ENCODE measurements around the gene ZYX.
"Not testable (repeated sequence)": the region's sequence is repeated elsewhere in the genome, so short reads cannot be mapped to it uniquely, and the experiment has no call there.

Gene ZYX

GRCh38 chr7:143387156-143387975, 6.2 kb downstream of the ZYX start:
- DNase-seq, result no peak

- no peak for DNase-seq
Measured at GRCh38 chr7:143388051-143388450, 6.9 kb downstream of the ZYX start.

- DNase-seq, result no peak
Measured at GRCh38 chr7:143388491-143389101, 7.5 kb downstream of the ZYX start.

GRCh38 chr7:143389316-143390103, 8.4 kb downstream of the ZYX start:
- DNase-seq, result no peak

- DNase-seq, result no peak
Measured at GRCh38 chr7:143390104-143390772, 9.1 kb downstream of the ZYX start.

- no peak for DNase-seq
Measured at GRCh38 chr7:143390773-143391317, 9.7 kb downstream of the ZYX start.

- DNase-seq, result no peak
Measured at GRCh38 chr7:143391462-143392404, 10.6 kb downstream of the ZYX start.

GRCh38 chr7:143392427-143392826, 11.3 kb downstream of the ZYX start:
- DNase-seq, result not testable (repeated sequence)

GRCh38 chr7:143392875-143393266, 11.7 kb downstream of the ZYX start:
- DNase-seq, result no peak

- no peak for DNase-seq
Measured at GRCh38 chr7:143393267-143394041, 12.3 kb downstream of the ZYX start.

- DNase-seq, result no peak
Measured at GRCh38 chr7:143394068-143394467, 12.9 kb downstream of the ZYX start.

GRCh38 chr7:143394777-143395176, 13.6 kb downstream of the ZYX start:
- DNase-seq, result no peak

- DNase-seq, result no peak
Measured at GRCh38 chr7:143395187-143396149, 14.3 kb downstream of the ZYX start.

GRCh38 chr7:143396182-143396581, 15.0 kb downstream of the ZYX start:
- DNase-seq, result no peak

- no peak for DNase-seq
Measured at GRCh38 chr7:143396625-143397556, 15.7 kb downstream of the ZYX start.

- DNase-seq, result no peak
Measured at GRCh38 chr7:143397710-143398530, 16.8 kb downstream of the ZYX start.

GRCh38 chr7:143398616-143399015, 17.5 kb downstream of the ZYX start:
- no peak for DNase-seq

- no peak for DNase-seq
Measured at GRCh38 chr7:143399151-143399550, 18.0 kb downstream of the ZYX start.

Data from CD4-positive, alpha-beta T cell treated with Interleukin-12 subunit alpha and Interleukin-12 subunit beta, for 1 hour (primary cell).